OCI-LY3 (cell line): ENCODE data around the gene OPCML.

Experiments
- H2AFZ ChIP-seq: fragments of 200-600, 300-600 bp; shearing (Covaris generic); 2 replicates; pipeline ENCODE4 v1.6.0; 2014; ENCODE audit warnings: antibody characterized with exemption, low read depth, low read length
- H3K27ac ChIP-seq: fragments of 200-600, 300-600 bp; sonication (generic); 2 replicates; pipeline ENCODE4 v1.5.1; 2014; ENCODE audit warnings: mild to moderate bottlenecking, low read length, moderate library complexity, mixed read lengths
- H3K27me3 ChIP-seq: fragments of 200-600, 300-600 bp; sonication (generic); 2 replicates; pipeline ENCODE4 v1.6.1; 2014; ENCODE audit warnings: low read depth, low read length, mixed read lengths
- H3K36me3 ChIP-seq: fragments of 200-600, 300-600 bp; sonication (generic); replicated peaks from 2 replicates; pipeline ENCODE3; 2014; ENCODE audit warnings: low read depth, low read length, mixed read lengths
- H3K4me1 ChIP-seq: fragments of 300-600, 200-600 bp; sonication (generic); 2 replicates; pipeline ENCODE4 v1.6.1; 2014; ENCODE audit warnings: low read length, mixed read lengths
- H3K4me2 ChIP-seq: fragments of 200-600, 300-600 bp; sonication (generic); 2 replicates; pipeline ENCODE4 v1.6.1; 2014; ENCODE audit warnings: low read length, mixed read lengths
- H3K4me3 ChIP-seq: fragments of 300-600, 200-600 bp; sonication (generic); 2 replicates; pipeline ENCODE4 v1.5.1; 2014; ENCODE audit warnings: antibody characterized with exemption, mild to moderate bottlenecking, low read length, moderate library complexity
- H3K79me2 ChIP-seq: fragments of 300-600, 200-600 bp; shearing (Covaris generic); 2 replicates; pipeline ENCODE4 v1.6.1; 2014; ENCODE audit warnings: mild to moderate bottlenecking, low read length, mixed read lengths
- H3K9ac ChIP-seq: fragments of 300-600, 200-600 bp; shearing (Covaris generic); 2 replicates; pipeline ENCODE4 v1.6.0; 2014; ENCODE audit warnings: mild to moderate bottlenecking, low read length, moderate library complexity
- H3K9me3 ChIP-seq: fragments of 200-600, 300-600 bp; shearing (Covaris generic); 2 replicates; pipeline ENCODE4 v1.6.1; 2014; ENCODE audit warnings: low read length, mixed read lengths; ENCODE audit not compliant: insufficient read depth
- H4K20me1 ChIP-seq: fragments of 200-600, 300-600 bp; sonication (generic); 2 replicates; pipeline ENCODE4 v1.6.1; 2016; ENCODE audit warnings: low read length, mixed read lengths; ENCODE audit not compliant: insufficient read depth
- CTCF ChIP-seq: fragments of 200-600, 300-600 bp; sonication (generic); IDR thresholded peaks from 2 replicates; pipeline ENCODE4 v1.5.1; 2014; ENCODE audit warnings: antibody characterized with exemption, low read length, low read depth
- EZH2phosphoT487 ChIP-seq: fragments of 200-600 bp; shearing (Covaris generic); IDR thresholded peaks from 2 replicates; pipeline ENCODE4 v1.6.1; 2018; ENCODE audit warnings: antibody characterized with exemption, mixed run types, low read depth

The OPCML gene

GRCh38 chr11:133239575-133239974 lies 292.7 kb downstream of the OPCML start:
- Histone ChIP-seq H3K9me3 (no peaks in the 10 kb centered on the region), H2AFZ (no peak overlapping the region), H3K4me1 (no peaks in the 10 kb centered on the region), H3K4me3 (no peak overlapping the region), H3K9ac (no peak overlapping the region), H3K36me3 (no peaks in the 10 kb centered on the region), H3K27ac (no peak overlapping the region), H3K4me2 (no peak overlapping the region), H3K79me2 (no peaks in the 10 kb centered on the region), H3K27me3 (no peaks in the 10 kb centered on the region), H4K20me1 (no peaks in the 10 kb centered on the region)
- no peak for TF ChIP-seq EZH2phosphoT487
- no peak for TF ChIP-seq CTCF

GRCh38 chr11:133238495-133238894 lies 293.8 kb downstream of the OPCML start:
- Histone ChIP-seq H3K79me2 (no peaks in the 10 kb centered on the region), H3K4me2 (no peak overlapping the region), H2AFZ (no peak overlapping the region), H3K9me3 (no peaks in the 10 kb centered on the region), H3K27me3 (no peaks in the 10 kb centered on the region), H3K36me3 (no peaks in the 10 kb centered on the region), H3K4me3 (no peak overlapping the region), H4K20me1 (no peaks in the 10 kb centered on the region), H3K9ac (no peak overlapping the region), H3K4me1 (no peaks in the 10 kb centered on the region), H3K27ac (no peak overlapping the region)
- TF ChIP-seq EZH2phosphoT487 (no peak), CTCF (no peak)

GRCh38 chr11:133238027-133238426 lies 294.3 kb downstream of the OPCML start:
- Histone ChIP-seq H3K4me3 (no peak overlapping the region), H3K36me3 (no peaks in the 10 kb centered on the region), H3K27me3 (no peaks in the 10 kb centered on the region), H3K27ac (no peak overlapping the region), H3K4me1 (no peaks in the 10 kb centered on the region), H3K9ac (no peak overlapping the region), H3K4me2 (no peak overlapping the region), H3K79me2 (no peaks in the 10 kb centered on the region), H2AFZ (no peak overlapping the region), H4K20me1 (no peaks in the 10 kb centered on the region), H3K9me3 (no peaks in the 10 kb centered on the region)
- TF ChIP-seq CTCF (no peak), EZH2phosphoT487 (no peak)

- Histone ChIP-seq H3K27me3 (no peaks in the 10 kb centered on the region), H4K20me1 (no peaks in the 10 kb centered on the region), H3K9me3 (no peaks in the 10 kb centered on the region), H3K4me2 (no peak overlapping the region), H3K9ac (no peak overlapping the region), H2AFZ (no peak overlapping the region), H3K4me3 (no peak overlapping the region), H3K4me1 (no peaks in the 10 kb centered on the region), H3K36me3 (no peaks in the 10 kb centered on the region), H3K79me2 (no peaks in the 10 kb centered on the region), H3K27ac (no peak overlapping the region)
- TF ChIP-seq EZH2phosphoT487 (no peak), CTCF (no peak)
Observed at GRCh38 chr11:133235381-133235780, 296.9 kb downstream of the OPCML start.
